ACC112 (cell line): ENCODE measurements around the gene IFNGR1.
A peak's percentile ranks its signal among the peaks of the same experiment; 100 is the strongest.

Source experiments
- H2AFZ ChIP-seq: fragments of 200-600 bp; sonication (generic); one replicate; pipeline ENCODE4 v1.6.0; 2017; ENCODE audit warnings: antibody characterized with exemption, low read length; ENCODE audit not compliant: unreplicated experiment
- H3K27ac ChIP-seq: fragments of 200-600 bp; sonication (generic); 2 replicates; pipeline ENCODE4 v1.5.1; 2014; ENCODE audit warnings: low read depth, mild to moderate bottlenecking, antibody characterized with exemption, low read length, moderate library complexity
- H3K27me3 ChIP-seq: fragments of 200-600 bp; sonication (generic); 2 replicates; pipeline ENCODE4 v1.6.1; 2014; ENCODE audit warnings: mild to moderate bottlenecking, antibody characterized with exemption, low read length, moderate library complexity, mixed read lengths; ENCODE audit not compliant: insufficient read depth
- H3K36me3 ChIP-seq: fragments of 200-600 bp; sonication (generic); 2 replicates; pipeline ENCODE4 v1.6.1; 2016; ENCODE audit warnings: mild to moderate bottlenecking, antibody characterized with exemption, low read length, moderate library complexity, mixed read lengths; ENCODE audit not compliant: insufficient read depth
- H3K4me1 ChIP-seq: fragments of 200-600 bp; sonication (generic); one replicate; pipeline ENCODE4 v1.6.1; 2016; ENCODE audit warnings: low read length, mixed read lengths; ENCODE audit not compliant: insufficient read depth, unreplicated experiment, control insufficient read depth
- H3K4me3 ChIP-seq: fragments of 200-600 bp; sonication (generic); 2 replicates; pipeline ENCODE4 v1.5.1; 2014; ENCODE audit warnings: mild to moderate bottlenecking, low read depth, low read length
- H3K79me2 ChIP-seq: fragments of 200-600 bp; sonication (generic); one replicate; pipeline ENCODE4 v1.6.0; 2016; ENCODE audit warnings: low read length; ENCODE audit not compliant: control insufficient read depth, unreplicated experiment, insufficient read depth

The IFNGR1 gene

DNA sequence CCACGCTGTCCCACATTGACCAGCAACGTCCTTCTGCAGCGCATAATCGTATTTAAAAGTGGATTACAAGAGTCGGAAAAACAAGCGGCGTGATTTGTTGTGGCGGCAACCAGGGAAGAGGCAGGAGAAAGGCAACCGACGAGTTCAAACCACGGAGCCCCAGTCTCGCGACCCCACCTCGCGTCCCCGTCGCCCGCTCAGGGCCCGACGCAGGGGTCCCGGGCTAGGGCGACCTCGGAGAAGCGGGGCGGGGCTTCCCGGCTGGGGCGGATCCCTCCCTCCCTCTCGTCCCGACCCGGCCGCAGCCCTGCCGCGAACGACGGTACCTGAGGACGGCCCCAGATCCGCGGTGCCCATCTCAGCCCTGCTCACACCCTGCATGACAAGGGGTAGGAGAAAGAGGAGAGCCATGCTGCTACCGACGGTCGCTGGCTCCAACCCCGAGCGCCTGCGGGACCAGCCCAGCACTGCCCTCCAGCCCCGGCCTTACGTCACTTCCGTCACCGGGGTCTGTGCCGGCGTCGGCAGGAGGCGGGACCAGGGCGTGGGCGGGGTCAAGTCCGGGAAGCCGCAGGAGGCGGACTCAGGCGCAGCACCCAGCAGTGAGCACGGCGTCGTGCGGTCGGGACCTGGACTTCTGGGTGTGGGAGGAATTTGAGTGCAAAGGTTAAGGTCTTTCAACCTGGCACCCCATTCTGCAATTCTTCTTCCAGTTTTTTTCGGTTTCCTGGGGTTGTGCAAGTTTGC is at the start of gene IFNGR1:
Gene IFNGR1, minus strand, starts transcription at position 469 of the 747 bp plus-strand sequence. Its CDS starts 58 bp downstream, at position 411.
- Histone ChIP-seq H3K27ac (peak within 1 kb of the TSS; percentile 67), H3K4me1 (peaks cover 46% of the 10 kb centered on the region), H3K4me3 (peak within 1 kb of the TSS; percentile 97), H2AFZ (peak within 1 kb of the TSS; percentile 97), H3K36me3 (no peaks in the 10 kb centered on the region), H3K27me3 (no peaks in the 10 kb centered on the region), H3K79me2 (peaks cover 49% of the 10 kb centered on the region)

DNA sequence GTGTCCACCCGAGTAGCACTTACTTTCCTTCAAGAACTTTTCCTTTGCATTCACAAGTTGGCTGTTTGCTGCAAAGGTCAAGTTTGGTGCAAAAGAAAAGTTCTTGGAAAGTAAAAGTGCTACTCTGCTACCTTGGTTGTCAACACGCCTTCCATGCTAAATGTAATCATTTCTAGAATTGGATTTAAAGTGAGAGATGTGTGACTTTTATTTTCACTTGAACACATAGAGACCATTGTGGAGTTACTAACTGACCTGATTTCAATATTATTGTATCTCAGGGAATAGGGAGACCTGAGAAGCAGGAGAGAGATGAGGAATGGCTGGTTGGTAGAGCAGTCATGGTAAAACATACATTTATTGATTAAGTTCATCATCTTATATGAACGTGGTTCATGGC is 49.7 kb upstream of the IFNGR1 start:
- Histone ChIP-seq H3K79me2 (no peaks in the 10 kb centered on the region), H3K4me3 (no peak overlapping the region), H3K27me3 (no peaks in the 10 kb centered on the region), H2AFZ (no peak overlapping the region), H3K4me1 (peaks cover 8% of the 10 kb centered on the region), H3K36me3 (no peaks in the 10 kb centered on the region), H3K27ac (no peak overlapping the region)

DNA sequence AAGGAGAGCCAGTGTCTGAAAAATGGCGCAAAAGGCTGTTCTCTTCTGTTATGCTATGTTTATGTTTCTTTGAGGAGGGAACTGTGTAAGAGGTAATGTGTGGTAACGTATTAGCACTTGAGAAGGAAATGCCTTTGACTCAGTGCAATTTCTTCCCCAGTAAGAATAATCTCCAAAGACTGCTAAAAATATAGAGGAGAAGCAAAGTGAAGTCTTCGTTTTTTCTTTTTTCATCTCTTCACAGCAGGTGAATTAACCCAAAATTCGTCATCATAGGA is 47.1 kb upstream of the IFNGR1 start:
- Histone ChIP-seq H3K4me1 (peaks cover 15% of the 10 kb centered on the region), H3K4me3 (no peak overlapping the region), H3K27ac (no peak overlapping the region), H3K36me3 (no peaks in the 10 kb centered on the region), H2AFZ (no peak overlapping the region), H3K27me3 (no peaks in the 10 kb centered on the region), H3K79me2 (no peaks in the 10 kb centered on the region)

DNA sequence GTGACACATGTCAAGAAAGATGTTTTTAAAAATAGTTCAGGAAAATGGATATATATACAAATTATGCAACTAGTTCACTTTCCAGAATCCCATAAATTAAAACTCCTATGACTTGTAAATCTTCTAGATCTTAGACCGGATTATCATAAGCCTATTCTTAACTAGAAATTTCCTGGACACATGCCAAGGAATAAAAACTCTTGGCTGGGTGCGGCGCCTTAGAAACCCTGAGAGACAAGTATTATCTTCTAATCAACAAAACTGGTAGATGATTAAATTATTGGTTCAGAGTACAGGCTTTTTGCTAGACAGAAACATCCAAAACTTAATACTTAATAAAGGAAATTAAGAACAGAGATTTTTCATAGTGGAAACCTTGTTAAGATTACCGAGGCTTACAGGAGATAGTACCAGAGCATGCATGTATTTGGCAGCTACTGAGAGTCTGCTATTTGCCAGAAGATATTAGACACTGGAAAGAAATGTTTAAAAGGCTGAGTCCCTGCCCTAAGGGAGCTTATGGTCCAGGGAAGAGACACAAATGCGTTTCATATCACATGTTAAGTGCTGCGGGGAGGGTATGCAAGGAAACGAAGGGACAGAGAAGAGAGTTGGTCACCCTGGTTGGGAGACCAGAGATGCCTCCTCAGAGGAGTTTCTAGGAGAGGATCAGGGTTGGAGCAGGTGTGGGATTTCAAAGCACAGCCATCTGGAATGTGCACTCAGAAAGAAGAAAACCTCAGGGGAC is 46.5 kb upstream of the IFNGR1 start:
- H3K79me2 ChIP-seq = no peaks in the 10 kb centered on the region
- H2AFZ ChIP-seq = no peak overlapping the region
- H3K36me3 ChIP-seq = no peaks in the 10 kb centered on the region
- no peak overlapping the region for H3K4me3 ChIP-seq
- H3K4me1 ChIP-seq = peaks cover 20% of the 10 kb centered on the region
- H3K27me3 ChIP-seq = no peaks in the 10 kb centered on the region
- H3K27ac ChIP-seq = no peak overlapping the region

DNA sequence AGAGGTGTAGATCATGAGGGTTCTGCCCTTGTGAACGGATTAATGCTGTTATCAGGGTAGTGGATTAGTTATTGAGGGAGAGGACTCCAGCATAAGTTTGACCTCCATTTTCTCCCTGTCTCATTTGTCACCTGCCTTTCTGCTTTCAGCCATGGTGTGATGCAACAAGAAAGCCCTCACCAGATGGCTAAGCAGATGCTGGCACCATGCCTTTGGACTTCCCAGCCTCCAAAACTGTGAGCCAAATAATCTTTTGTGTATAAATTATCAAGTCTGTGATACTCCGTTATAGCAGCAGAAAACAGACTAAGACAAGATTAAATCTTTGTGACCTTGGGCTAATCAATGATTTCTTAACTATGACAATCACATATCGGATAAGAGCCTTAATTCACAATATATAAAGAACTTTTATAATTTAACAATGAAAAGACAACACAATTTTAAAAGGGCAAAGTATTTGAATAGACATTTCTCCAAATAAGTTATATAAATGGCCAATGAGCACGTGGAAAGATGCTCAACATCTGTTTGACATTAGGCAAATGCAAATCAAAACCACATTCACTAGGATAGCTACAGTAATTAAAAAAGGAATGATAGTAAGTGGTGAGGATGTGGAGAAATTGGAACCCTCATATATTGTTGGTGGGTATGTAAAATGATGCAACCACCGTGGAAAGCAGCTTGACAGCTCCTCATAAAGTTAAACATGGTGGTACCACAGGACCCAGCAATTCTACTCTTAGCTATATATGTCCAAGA is 45.3 kb upstream of the IFNGR1 start:
- Histone ChIP-seq H3K36me3 (no peaks in the 10 kb centered on the region), H3K4me1 (peaks cover 22% of the 10 kb centered on the region), H3K27ac (no peak overlapping the region), H3K27me3 (no peaks in the 10 kb centered on the region), H3K79me2 (no peaks in the 10 kb centered on the region), H2AFZ (no peak overlapping the region), H3K4me3 (no peak overlapping the region)

DNA sequence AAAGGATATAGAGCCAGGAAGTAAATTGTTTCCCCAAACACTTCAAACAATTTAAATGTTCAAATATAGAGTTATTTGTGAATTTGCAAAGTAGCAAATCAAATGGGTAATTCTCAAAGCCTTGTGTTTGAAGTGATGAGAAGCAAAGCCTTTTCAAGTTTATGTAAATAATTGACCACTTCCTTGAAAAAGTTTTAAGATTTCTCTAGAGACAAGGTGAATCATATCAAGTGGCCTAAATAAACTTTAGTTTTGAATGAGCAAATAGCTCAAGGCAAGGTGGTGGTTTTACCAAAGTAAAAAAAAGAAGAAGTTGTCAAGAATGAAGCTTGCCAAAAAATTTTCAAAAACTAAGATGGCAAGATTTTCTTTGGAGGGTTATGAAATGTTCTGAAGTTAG is 42.6 kb upstream of the IFNGR1 start:
- Histone ChIP-seq H3K4me1 (peaks cover 22% of the 10 kb centered on the region), H3K4me3 (peak overlapping the region; percentile 51)

DNA sequence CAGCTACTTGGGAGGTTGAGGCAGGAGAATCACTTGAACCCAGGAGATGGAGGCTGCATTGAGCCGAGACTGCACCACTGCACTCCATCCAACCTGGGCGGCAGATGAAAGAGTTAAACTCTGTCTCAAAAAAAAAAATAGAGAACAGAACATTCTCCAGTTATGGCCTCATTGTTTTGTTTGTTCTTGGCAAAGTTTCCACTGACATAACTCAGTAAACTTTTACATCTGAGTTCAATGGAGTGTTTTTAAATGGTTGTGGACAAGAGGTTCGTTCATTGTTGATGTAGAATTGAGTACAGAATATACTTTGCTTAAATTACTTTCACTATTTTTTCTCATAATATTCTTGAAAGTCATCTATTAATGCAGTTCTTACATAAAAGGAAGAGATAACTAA is 42.2 kb upstream of the IFNGR1 start:
- Histone ChIP-seq H3K4me3 (peak overlapping the region; percentile 51), H3K27me3 (no peaks in the 10 kb centered on the region), H3K79me2 (no peaks in the 10 kb centered on the region), H3K4me1 (peaks cover 22% of the 10 kb centered on the region), H3K27ac (peak overlapping the region; percentile 86), H3K36me3 (no peaks in the 10 kb centered on the region), H2AFZ (peak overlapping the region; percentile 54)

More for the DNA sequence above, 42.6 kb upstream of the IFNGR1 start:
- peak overlapping the region; percentile 54 for H2AFZ ChIP-seq
- peak overlapping the region; percentile 86 for H3K27ac ChIP-seq
- no peaks in the 10 kb centered on the region for H3K79me2 ChIP-seq
- H3K36me3 ChIP-seq = no peaks in the 10 kb centered on the region
- H3K27me3 ChIP-seq = no peaks in the 10 kb centered on the region

DNA sequence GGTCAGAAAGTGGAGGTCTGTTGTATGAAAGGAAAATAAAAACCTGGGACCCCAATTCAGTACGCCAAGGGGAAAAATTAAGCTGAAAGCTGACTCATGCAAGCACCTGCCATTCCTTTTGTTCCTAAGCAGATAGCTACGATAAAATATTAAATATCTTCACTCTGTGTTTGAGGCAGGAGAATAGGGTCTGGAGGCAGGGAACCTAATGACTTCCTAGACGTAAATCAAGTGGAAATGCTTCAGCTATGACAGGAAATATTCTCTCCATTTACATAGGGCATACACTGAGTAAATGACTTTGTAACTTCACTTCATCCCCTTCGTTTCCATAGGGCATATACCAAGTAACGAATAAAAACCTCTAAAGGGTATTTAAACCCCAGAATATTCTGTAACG is 41.0 kb upstream of the IFNGR1 start:
- Histone ChIP-seq H3K4me1 (peaks cover 22% of the 10 kb centered on the region), H3K27ac (no peak overlapping the region), H3K36me3 (no peaks in the 10 kb centered on the region), H3K79me2 (no peaks in the 10 kb centered on the region), H3K27me3 (no peaks in the 10 kb centered on the region), H3K4me3 (no peak overlapping the region), H2AFZ (no peak overlapping the region)

DNA sequence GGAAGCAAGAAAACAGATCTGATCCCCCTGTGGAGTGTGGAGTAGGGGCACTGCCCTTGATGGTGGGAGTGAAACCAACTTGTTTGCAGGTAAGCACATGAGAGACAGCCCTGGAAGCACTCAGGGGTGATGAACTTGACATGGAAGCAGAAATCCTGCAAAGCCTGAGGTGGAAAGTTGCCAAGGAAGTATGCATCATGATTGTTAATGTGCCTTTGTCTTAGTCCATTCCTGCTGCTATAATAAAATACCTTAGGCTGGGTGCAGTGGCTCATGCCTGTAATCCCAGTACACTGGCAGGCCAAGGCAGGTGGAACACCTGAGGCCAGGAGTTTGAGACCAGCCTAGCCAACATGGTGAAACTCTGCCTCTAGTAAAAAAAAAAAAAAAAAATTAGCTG is 40.2 kb upstream of the IFNGR1 start:
- peaks cover 22% of the 10 kb centered on the region for H3K4me1 ChIP-seq
- H3K36me3 ChIP-seq = no peaks in the 10 kb centered on the region
- H3K4me3 ChIP-seq = no peak overlapping the region
- no peak overlapping the region for H3K27ac ChIP-seq
- H3K27me3 ChIP-seq = no peaks in the 10 kb centered on the region
- no peaks in the 10 kb centered on the region for H3K79me2 ChIP-seq
- no peak overlapping the region for H2AFZ ChIP-seq

DNA sequence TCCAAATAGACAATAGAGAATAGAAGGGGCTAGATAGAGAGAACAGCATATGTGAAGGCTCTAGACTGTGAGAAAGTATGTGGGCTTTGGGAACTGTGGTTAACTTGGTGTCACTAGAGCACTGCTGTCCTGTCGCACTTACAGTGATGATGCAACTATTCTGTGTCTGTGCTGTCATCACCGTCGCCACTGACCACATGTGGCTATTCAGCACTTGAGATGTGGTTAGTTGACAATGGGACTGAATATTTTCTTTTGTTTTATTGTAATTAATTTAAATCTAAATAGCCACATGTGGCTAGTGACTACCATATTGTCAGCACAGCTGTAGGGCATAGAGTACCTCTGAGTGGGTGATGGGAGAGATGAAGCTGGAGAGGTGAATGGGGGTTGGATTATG is 39.0 kb upstream of the IFNGR1 start:
- H3K79me2 ChIP-seq = no peaks in the 10 kb centered on the region
- no peaks in the 10 kb centered on the region for H3K36me3 ChIP-seq
- H2AFZ ChIP-seq = no peak overlapping the region
- peaks cover 22% of the 10 kb centered on the region for H3K4me1 ChIP-seq
- H3K27me3 ChIP-seq = no peaks in the 10 kb centered on the region
- no peak overlapping the region for H3K4me3 ChIP-seq
- H3K27ac ChIP-seq = no peak overlapping the region
